WTC11 (cell line): ENCODE results near the gene RGL2.

Experiments
- CTCF ChIP-seq: fragments of 200-600 bp; IDR thresholded peaks from 2 replicates; pipeline ENCODE4 v1.8.0; 2022; ENCODE audit warnings: antibody characterized with exemption
- ETV6 ChIP-seq: sonication (generic); formaldehyde crosslinking; IDR thresholded peaks from 2 replicates; pipeline ENCODE4 v1.8.1; 2022; ENCODE audit warnings: mild to moderate bottlenecking, missing genetic modification reagents
- GTF2I ChIP-seq: fragments of 250-450 bp; sonication (Bioruptor Pico); conservative IDR thresholded peaks from 2 replicates; pipeline ENCODE4 v1.4.0; 2021; ENCODE audit warnings: mild to moderate bottlenecking
- HMGXB4 ChIP-seq: sonication (generic); formaldehyde crosslinking; IDR thresholded peaks from 2 replicates; pipeline ENCODE4 v1.8.1; 2023; ENCODE audit warnings: mild to moderate bottlenecking, moderate library complexity, missing genetic modification reagents
- IRF2 ChIP-seq: sonication (generic); formaldehyde crosslinking; IDR thresholded peaks from 2 replicates; pipeline ENCODE4 v1.8.0; 2022; ENCODE audit warnings: low read depth, missing genetic modification reagents, borderline replicate concordance
- NFE2L1 ChIP-seq: sonication (generic); formaldehyde crosslinking; IDR thresholded peaks from 2 replicates; pipeline ENCODE4 v1.8.1; 2023; ENCODE audit warnings: missing genetic modification reagents
- NR3C1 ChIP-seq: sonication (generic); formaldehyde crosslinking; conservative IDR thresholded peaks from 2 replicates; pipeline ENCODE4 v1.8.1; 2023; ENCODE audit warnings: low read depth, mild to moderate bottlenecking, missing genetic modification reagents
- RELA ChIP-seq: sonication (generic); formaldehyde crosslinking; IDR thresholded peaks from 2 replicates; pipeline ENCODE4 v1.8.1; 2022; ENCODE audit warnings: missing genetic modification reagents, mild to moderate bottlenecking, borderline replicate concordance
- TEAD4 ChIP-seq: sonication (generic); formaldehyde crosslinking; IDR thresholded peaks from 2 replicates; pipeline ENCODE4 v1.8.0; 2022; ENCODE audit warnings: mild to moderate bottlenecking, missing genetic modification reagents
- ZNF263 ChIP-seq: sonication (generic); formaldehyde crosslinking; IDR thresholded peaks from 2 replicates; pipeline ENCODE4 v1.8.1; 2022; ENCODE audit warnings: low read depth, mild to moderate bottlenecking, moderate library complexity, missing genetic modification reagents
- ZNF317 ChIP-seq: sonication (generic); formaldehyde crosslinking; IDR thresholded peaks from 2 replicates; pipeline ENCODE4 v1.8.1; 2023; ENCODE audit warnings: low read depth, mild to moderate bottlenecking, moderate library complexity, missing genetic modification reagents, borderline replicate concordance

- TF ChIP-seq IRF2 (CRISPR knock-in tag) = no peak
- no peak for TF ChIP-seq RELA (CRISPR knock-in tag)
- no peak for TF ChIP-seq CTCF
- no peak for TF ChIP-seq ETV6 (CRISPR knock-in tag)
- no peak for TF ChIP-seq NR3C1 (CRISPR knock-in tag)
- no peak for TF ChIP-seq NFE2L1 (CRISPR knock-in tag)
- TF ChIP-seq GTF2I (CRISPR knock-in tag) = no peak
- TF ChIP-seq TEAD4 = no peak
- TF ChIP-seq ZNF317 (CRISPR knock-in tag) = no peak
- TF ChIP-seq ZNF263 (CRISPR knock-in tag) = no peak
- no peak for TF ChIP-seq HMGXB4 (CRISPR knock-in tag)
Measured at GRCh38 chr6:33335916-33336315, 37.2 kb upstream of the RGL2 start.
